H9 (cell line): ENCODE results near the gene FAM83C. TPM values are rescaled to one million over a fixed set of nuclear protein-coding genes. Genes with fewer than 3 reads are reported as not detected.

Source experiments
- DNase-seq: peaks from one replicate; pipeline ENCODE4 v3.0.0-alpha.2; 2017
- H2AFZ ChIP-seq: one replicate; pipeline ENCODE4 v1.6.1; 2013; ENCODE audit warnings: mild to moderate bottlenecking, low read length, control low read depth, moderate library complexity
- H2AK5ac ChIP-seq: 2 replicates; pipeline ENCODE4 v1.6.1; 2013; ENCODE audit warnings: low read length, control low read depth, mixed read lengths; ENCODE audit not compliant: insufficient read length
- H2BK120ac ChIP-seq: one replicate; pipeline ENCODE4 v1.6.1; 2013; ENCODE audit warnings: low read depth, mild to moderate bottlenecking, low read length, control low read depth, inconsistent platforms; ENCODE audit not compliant: poor library complexity, severe bottlenecking
- H2BK12ac ChIP-seq: 2 replicates; pipeline ENCODE4 v1.6.1; 2013; ENCODE audit warnings: low read length, control low read depth, mixed read lengths, low read depth; ENCODE audit not compliant: insufficient read length
- H2BK15ac ChIP-seq: 2 replicates; pipeline ENCODE4 v1.6.1; 2013; ENCODE audit warnings: low read depth, low read length, control low read depth
- H2BK20ac ChIP-seq: one replicate; pipeline ENCODE4 v1.6.1; 2013; ENCODE audit warnings: low read depth, mild to moderate bottlenecking, low read length, control low read depth, inconsistent platforms; ENCODE audit not compliant: poor library complexity, severe bottlenecking
- H2BK5ac ChIP-seq: 2 replicates; pipeline ENCODE4 v1.6.1; 2013; ENCODE audit warnings: low read length, control low read depth, mixed read lengths; ENCODE audit not compliant: insufficient read length
- H3K14ac ChIP-seq: 2 replicates; pipeline ENCODE4 v1.6.1; 2013; ENCODE audit warnings: low read length, control low read depth; ENCODE audit not compliant: insufficient read depth
- H3K18ac ChIP-seq: 2 replicates; pipeline ENCODE4 v1.6.1; 2013; ENCODE audit warnings: low read depth, mild to moderate bottlenecking, mixed read lengths, low read length, control low read depth; ENCODE audit not compliant: insufficient read length
- H3K23ac ChIP-seq: 2 replicates; pipeline ENCODE4 v1.6.1; 2013; ENCODE audit warnings: low read length, control low read depth, mixed read lengths, low read depth; ENCODE audit not compliant: insufficient read length
- H3K23me2 ChIP-seq: 2 replicates; pipeline ENCODE4 v1.6.1; 2013; ENCODE audit warnings: low read depth, mild to moderate bottlenecking, mixed read lengths, low read length, control low read depth; ENCODE audit not compliant: insufficient read length, poor library complexity, severe bottlenecking
- H3K27ac ChIP-seq: 2 replicates; pipeline ENCODE4 v1.5.1; 2013; ENCODE audit warnings: low read length, control low read depth, mixed read lengths, low read depth; ENCODE audit not compliant: insufficient read length
- H3K27me3 ChIP-seq: 2 replicates; pipeline ENCODE4 v1.6.1; 2013; ENCODE audit warnings: low read length, control low read depth, inconsistent platforms; ENCODE audit not compliant: insufficient read depth
- H3K4ac ChIP-seq: 2 replicates; pipeline ENCODE4 v1.6.1; 2013; ENCODE audit warnings: low read depth, mild to moderate bottlenecking, control low read depth, inconsistent platforms, low read length, moderate library complexity
- H3K4me1 ChIP-seq: 2 replicates; pipeline ENCODE4 v1.6.1; 2013; ENCODE audit warnings: low read length, control low read depth, inconsistent platforms; ENCODE audit not compliant: insufficient read depth
- H3K4me2 ChIP-seq: 2 replicates; pipeline ENCODE4 v1.6.1; 2013; ENCODE audit warnings: low read length, control low read depth, mixed read lengths; ENCODE audit not compliant: insufficient read length, insufficient read depth
- H3K56ac ChIP-seq: 2 replicates; pipeline ENCODE4 v1.6.1; 2013; ENCODE audit warnings: low read depth, mild to moderate bottlenecking, mixed read lengths, low read length, control low read depth; ENCODE audit not compliant: insufficient read length
- H3K79me1 ChIP-seq: 2 replicates; pipeline ENCODE4 v1.6.1; 2013; ENCODE audit warnings: low read depth, mild to moderate bottlenecking, moderate library complexity, low read length, control low read depth, inconsistent platforms; ENCODE audit not compliant: insufficient read depth, poor library complexity, severe bottlenecking
- H3K79me2 ChIP-seq: 2 replicates; pipeline ENCODE4 v1.6.1; 2013; ENCODE audit warnings: low read length, control low read depth, inconsistent platforms; ENCODE audit not compliant: insufficient read depth
- H3K9ac ChIP-seq: 2 replicates; pipeline ENCODE4 v1.6.1; 2013; ENCODE audit warnings: low read length, control low read depth, mixed read lengths; ENCODE audit not compliant: insufficient read length; ENCODE audit errors: extremely low read depth
- H3K9me3 ChIP-seq: one replicate; pipeline ENCODE4 v1.6.1; 2013; ENCODE audit warnings: low read depth, low read length, inconsistent platforms; ENCODE audit not compliant: control insufficient read depth
- H3T11ph ChIP-seq: one replicate; pipeline ENCODE4 v1.6.1; 2013; ENCODE audit warnings: mild to moderate bottlenecking, low read length, control low read depth, inconsistent platforms
- H4K20me1 ChIP-seq: one replicate; pipeline ENCODE4 v1.6.1; 2013; ENCODE audit not compliant: control insufficient read depth, insufficient read length, insufficient read depth
- H4K5ac ChIP-seq: 2 replicates; pipeline ENCODE4 v1.6.1; 2013; ENCODE audit warnings: low read depth, mild to moderate bottlenecking, mixed read lengths, low read length, control low read depth; ENCODE audit not compliant: insufficient read length
- H4K8ac ChIP-seq: replicated peaks from 2 replicates; pipeline ENCODE4 v1.6.1; 2013; ENCODE audit warnings: low read length, control low read depth, mixed read lengths, low read depth; ENCODE audit not compliant: insufficient read length
- H4K91ac ChIP-seq: 2 replicates; pipeline ENCODE4 v1.6.1; 2013; ENCODE audit warnings: low read depth, mild to moderate bottlenecking, moderate library complexity, mixed read lengths, low read length, control low read depth; ENCODE audit not compliant: insufficient read length
- H3K27ac Mint-ChIP-seq, 3 experiments: 2 replicates in 2 of 3; 3 replicates in 1 of 3; pipeline ENCODE4 v1.8.0; 2020 to 2021; ENCODE audit warnings: mixed read lengths in 3 of 3, mild to moderate bottlenecking in 1 of 3, moderate library complexity in 1 of 3
- H3K27me3 Mint-ChIP-seq: 2 replicates; pipeline ENCODE4 v1.8.0; 2021; ENCODE audit warnings: low read depth, mild to moderate bottlenecking, moderate library complexity, mixed read lengths
- H3K36me3 Mint-ChIP-seq, 3 experiments: 2 replicates in 2 of 3; 3 replicates in 1 of 3; pipeline ENCODE4 v1.8.0; 2020 to 2021; ENCODE audit warnings: low read depth in 3 of 3, mixed read lengths in 3 of 3; ENCODE audit not compliant: insufficient read depth in 1 of 3
- H3K4me1 Mint-ChIP-seq, 2 experiments: 2 replicates each; pipeline ENCODE4 v1.8.0; 2020; ENCODE audit warnings: mixed read lengths in 2 of 2
- H3K4me3 Mint-ChIP-seq, 2 experiments: 2 replicates in 1 of 2; 3 replicates in 1 of 2; pipeline ENCODE4 v1.8.0; 2020 to 2021; ENCODE audit warnings: mild to moderate bottlenecking in 2 of 2, mixed read lengths in 2 of 2, moderate library complexity in 1 of 2
- H3K9me3 Mint-ChIP-seq, 2 experiments: 2 replicates in 1 of 2; 3 replicates in 1 of 2; pipeline ENCODE4 v1.8.0; 2020; ENCODE audit warnings: mild to moderate bottlenecking in 2 of 2, mixed read lengths in 2 of 2, moderate library complexity in 1 of 2
- CTCF ChIP-seq: fragments of 200-600 bp; sonication (generic); conservative IDR thresholded peaks from 3 replicates; pipeline ENCODE4 v1.8.0; 2021; ENCODE audit warnings: antibody characterized with exemption, mild to moderate bottlenecking
- WGBS: extraction: QIAGEN DNeasy Blood & Tissue Kit; methylation state at CpG from one replicate; pipeline ENCODE4 v1.1.7; 2013; ENCODE audit warnings: missing lambda C conversion rate, low lambda C conversion rate, mixed read lengths; ENCODE audit not compliant: insufficient read length; ENCODE audit errors: extremely low coverage; 5-methylcytosine and 5-hydroxymethylcytosine counted together
- total RNA-seq: library from RNA; stranded (reverse); gene quantifications from 2 replicates; pipeline ENCODE4 v1.2.1, GENCODE V29; 2021

Gene FAM83C
- total RNA-seq, 1 experiment from 2014 or later, result not detected

DNA sequence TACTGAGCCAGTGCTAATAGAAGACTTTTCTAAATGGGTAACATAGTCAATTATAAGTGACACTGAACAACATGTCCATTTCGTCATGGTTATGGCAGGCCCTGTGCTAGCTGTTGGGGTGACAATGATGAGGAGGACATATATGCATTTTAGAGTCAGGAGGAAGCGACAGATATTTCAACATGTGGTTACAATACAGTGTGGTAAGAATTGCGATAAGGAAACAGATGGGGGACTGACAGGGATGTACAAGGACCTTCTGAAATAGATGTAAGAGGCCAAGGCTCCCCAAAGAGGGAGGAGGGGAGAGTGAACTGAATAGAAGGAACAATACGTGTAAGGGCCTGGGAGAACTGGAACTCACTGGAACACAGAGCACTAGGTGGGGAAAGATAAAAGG, 54.1 kb downstream of the FAM83C start:
- no peak for DNase-seq
- Mint-ChIP-seq H3K27me3 (peaks cover 2% of the 10 kb centered on the region; the same call in 1 of the 2 replicates), H3K36me3 (peaks cover 0 to 14% (median 5%) of the 10 kb centered on the region in 3 experiments; a peak in 4 of 7 replicates), H3K27ac (no peak overlapping the region), H3K4me3 (no peak overlapping the region), H3K4me1 (peaks cover 18 to 22% of the 10 kb centered on the region in 2 experiments), H3K9me3 (peaks cover 0 to 3% of the 10 kb centered on the region in 2 experiments; a peak in 2 of 5 replicates)
- H4K5ac ChIP-seq, result no peak overlapping the region
- H3K23me2 ChIP-seq, result no peaks in the 10 kb centered on the region
- H3K4ac ChIP-seq, result no peak overlapping the region
- H3K4me1 ChIP-seq, result peaks cover 8% of the 10 kb centered on the region; the same call in 1 of the 2 replicates
- no peak overlapping the region for H3T11ph ChIP-seq
- no peaks in the 10 kb centered on the region for H4K20me1 ChIP-seq
- no peak overlapping the region for H3K14ac ChIP-seq
- no peaks in the 10 kb centered on the region for H3K79me2 ChIP-seq
- no peak overlapping the region for H2BK12ac ChIP-seq
- H3K23ac ChIP-seq, result no peak overlapping the region
- no peak overlapping the region for H3K27ac ChIP-seq
- no peak overlapping the region for H4K8ac ChIP-seq
- H3K27me3 ChIP-seq, result no peaks in the 10 kb centered on the region
- H2BK5ac ChIP-seq, result no peak overlapping the region
- H4K91ac ChIP-seq, result no peak overlapping the region
- no peak overlapping the region for H2BK120ac ChIP-seq
- H2BK20ac ChIP-seq, result no peak overlapping the region
- no peak overlapping the region for H2AFZ ChIP-seq
- no peaks in the 10 kb centered on the region for H3K79me1 ChIP-seq
- no peak overlapping the region for H3K18ac ChIP-seq
- H2AK5ac ChIP-seq, result no peak overlapping the region
- no peak overlapping the region for H3K9ac ChIP-seq
- H3K56ac ChIP-seq, result no peak overlapping the region
- no peak overlapping the region for H3K4me2 ChIP-seq
- H2BK15ac ChIP-seq, result no peak overlapping the region
- H3K9me3 ChIP-seq, result no peaks in the 10 kb centered on the region
- no peak for TF ChIP-seq CTCF
- WGBS, result no CpG with 5 or more reads among the region's 4 CpGs
